GM10248 (cell line): ENCODE measurements around the gene NVL.

Source experiments
- CTCF ChIA-PET: fragments of 300-600 bp; sonication (Branson Sonifier 250); formaldehyde crosslinking; extraction: SDS; loops from one replicate; lab custom pipeline; 2021; ENCODE audit warnings: antibody characterized with exemption; lab: Yijun Ruan, JAX
- POLR2A ChIA-PET: fragments of 350-650 bp; sonication (Branson Sonifier 250); formaldehyde crosslinking; extraction: SDS; loops from one replicate; lab custom pipeline; 2020; ENCODE audit warnings: antibody characterized with exemption; lab: Yijun Ruan, JAX
- DNase-seq: peaks from one replicate; pipeline ENCODE4 v3.0.0; 2012; ENCODE audit errors: extremely low spot score
- CTCF ChIP-seq: IDR thresholded peaks from 2 replicates; pipeline ENCODE4 v1.5.1; 2012; ENCODE audit warnings: mild to moderate bottlenecking, low read depth; ENCODE audit errors: extremely low read depth, missing control alignments, control extremely low read depth

NVL gene

DNA sequence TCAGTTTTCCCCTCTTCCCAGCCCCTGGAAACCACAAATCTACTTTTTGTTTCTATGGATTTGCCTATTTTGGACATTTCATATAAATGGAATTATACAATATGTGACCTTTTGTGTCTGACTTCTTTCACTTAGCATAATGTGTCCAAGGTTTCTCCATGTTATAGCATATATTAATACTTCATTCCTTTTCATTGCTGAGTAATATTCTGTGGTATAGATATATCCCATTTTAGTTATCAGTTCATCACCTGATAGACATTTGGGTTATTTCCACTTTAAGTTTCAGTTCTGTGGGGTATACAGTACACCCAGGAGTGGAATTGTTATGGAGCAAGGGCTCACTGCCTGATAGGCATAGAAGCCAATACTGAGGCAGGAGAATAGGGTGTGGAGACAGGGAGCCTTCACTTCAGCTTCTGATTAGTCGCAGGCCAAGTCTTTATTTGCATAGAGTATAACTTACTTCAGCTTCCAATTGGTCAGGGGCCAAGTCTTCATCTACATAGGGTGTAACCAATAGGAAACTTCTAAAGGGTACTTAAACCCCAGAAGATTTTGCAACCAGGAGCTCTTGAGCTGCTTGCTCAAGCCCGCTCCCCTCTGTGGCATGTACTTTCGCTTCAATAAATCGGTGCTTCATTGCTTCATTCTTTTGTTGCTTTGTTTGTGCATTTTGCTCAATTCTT, 8.3 kb upstream of the NVL start:
- CTCF ChIA-PET = no interaction called here
- no peak for DNase-seq
- no peak for TF ChIP-seq CTCF
- POLR2A ChIA-PET = interaction anchor here (0.5 kb wide), 1 partner anchor 9 kb away, joined by 3 read pairs; no protein-coding TSS in a partner anchor

- no peak for TF ChIP-seq CTCF
- ChIA-PET CTCF (interaction anchor here (0.6 to 5.5 kb wide), 25 partner anchors 9 to 522 kb away, joined by 3 to 47 read pairs (median 4); partner anchors contain the start of genes FBXO28 and WDR26), POLR2A (interaction anchor here (0.6 kb wide), 1 partner anchor 107 kb away, joined by 3 read pairs; no protein-coding TSS in a partner anchor)
- DNase-seq = no peak
Observed at GRCh38 chr1:224333939-224334786, 4.2 kb upstream of the NVL start.

GRCh38 chr1:224333309-224333926, 3.4 kb upstream of the NVL start:
- peak; percentile 56 for TF ChIP-seq CTCF
- DNase-seq = peak; percentile 50
- ChIA-PET POLR2A (no interaction called here), CTCF (interaction anchor here (0.6 to 5.5 kb wide), 27 partner anchors 10 to 522 kb away, joined by 3 to 47 read pairs (median 4); partner anchors contain the start of genes FBXO28 and WDR26)

- ChIA-PET POLR2A (no interaction called here), CTCF (interaction anchor here (0.8 to 5.5 kb wide), 2 partner anchors 20 to 215 kb away, joined by 3 to 47 read pairs; partner anchors contain the start of gene FBXO28)
- DNase-seq = no peak
- no peak for TF ChIP-seq CTCF
Observed at GRCh38 chr1:224331824-224332223, 1.9 kb upstream of the NVL start.

DNA sequence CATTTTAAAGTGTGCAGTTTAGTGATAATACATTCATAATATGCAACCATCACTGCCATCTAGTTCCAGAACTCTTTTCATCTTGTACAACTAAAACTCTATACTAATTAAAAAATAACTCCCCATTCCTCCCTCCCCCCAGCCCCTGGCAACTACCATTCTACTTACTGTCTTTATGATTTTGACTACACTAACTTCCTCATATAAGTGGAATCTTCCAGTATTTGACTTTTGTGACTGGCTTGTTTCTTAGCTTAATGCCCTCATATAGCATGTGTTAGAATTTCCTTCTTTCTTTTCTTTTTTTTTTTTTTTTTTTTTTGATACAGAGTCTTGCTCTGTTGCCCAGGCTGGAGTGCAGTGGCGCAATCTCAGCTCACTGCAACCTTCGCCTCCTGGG, 1.4 kb upstream of the NVL start:
- POLR2A ChIA-PET = no interaction called here
- CTCF ChIA-PET = interaction anchor here (0.8 to 5.5 kb wide), 2 partner anchors 20 to 215 kb away, joined by 3 to 47 read pairs; partner anchors contain the start of gene FBXO28
- no peak for DNase-seq
- TF ChIP-seq CTCF = no peak

- ChIA-PET POLR2A (interaction anchor here (1.0 kb wide), 1 partner anchor 27 kb away, joined by 3 read pairs; no protein-coding TSS in a partner anchor), CTCF (interaction anchor here (0.7 to 1.8 kb wide), 5 partner anchors 10 to 213 kb away, joined by 3 to 6 read pairs (median 4); no protein-coding TSS in a partner anchor)
- no peak for TF ChIP-seq CTCF
- no peak for DNase-seq
Observed at GRCh38 chr1:224329484-224329841, 509 bp downstream of the NVL start.
